GM12865 (cell line): ENCODE measurements around the gene MYCL.

Experiments
- DNase-seq: peaks from one replicate; pipeline ENCODE4 v3.0.0; 2010; ENCODE audit warnings: low read depth
- H3K4me3 ChIP-seq: 2 replicates; pipeline ENCODE4 v1.5.1; 2011; ENCODE audit warnings: mild to moderate bottlenecking, low read depth, low read length, control low read depth
- CTCF ChIP-seq: IDR thresholded peaks from 2 replicates; pipeline ENCODE4 v1.5.1; 2011; ENCODE audit warnings: low read length, control low read depth, low read depth, inconsistent platforms; ENCODE audit not compliant: insufficient read depth; ENCODE audit errors: missing control alignments

Gene MYCL

DNA sequence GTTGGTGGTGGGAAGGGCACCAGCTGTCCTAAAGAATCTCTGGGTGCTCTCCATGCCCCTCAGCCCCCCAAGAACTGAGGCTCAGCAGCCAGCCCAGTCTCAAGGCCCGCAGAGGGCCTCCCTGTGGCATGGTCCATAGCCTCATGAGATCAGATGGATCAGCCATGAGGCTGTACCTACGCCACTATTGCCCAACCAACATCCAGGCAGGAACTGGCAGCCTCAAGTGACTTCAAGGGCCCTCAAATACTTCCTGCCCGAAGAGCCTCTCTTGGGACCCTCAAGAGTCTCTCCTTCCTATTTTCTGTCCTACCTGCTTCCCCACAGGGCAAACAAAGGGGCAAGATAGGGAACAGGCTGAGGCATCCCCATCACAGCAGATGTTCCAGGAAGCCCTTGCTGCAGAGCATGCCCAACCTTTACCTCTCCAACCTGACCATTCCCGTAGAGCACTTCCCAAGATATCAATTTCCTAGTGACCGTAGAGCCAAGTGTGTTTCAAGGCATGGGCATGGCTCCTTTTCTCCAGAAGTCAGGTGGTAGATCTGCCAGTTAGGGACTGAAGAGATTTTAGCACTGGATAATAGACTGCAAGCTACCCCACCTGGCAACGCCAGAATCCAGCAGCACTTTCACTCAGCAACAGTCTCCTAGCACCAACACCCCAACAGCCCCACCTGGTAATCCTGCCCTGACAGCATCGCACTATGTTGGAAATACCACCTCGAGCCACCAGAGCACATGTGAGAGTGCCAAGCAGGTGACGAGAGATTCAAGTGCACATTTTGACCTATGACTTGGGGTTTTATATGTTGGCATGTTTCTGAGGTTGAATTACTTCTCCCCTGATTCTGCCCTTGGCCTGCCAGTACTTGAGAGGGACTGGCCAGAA is 39.5 kb upstream of the MYCL start:
- DNase-seq = no peak
- H3K4me3 ChIP-seq = no peak overlapping the region
- no peak for TF ChIP-seq CTCF

DNA sequence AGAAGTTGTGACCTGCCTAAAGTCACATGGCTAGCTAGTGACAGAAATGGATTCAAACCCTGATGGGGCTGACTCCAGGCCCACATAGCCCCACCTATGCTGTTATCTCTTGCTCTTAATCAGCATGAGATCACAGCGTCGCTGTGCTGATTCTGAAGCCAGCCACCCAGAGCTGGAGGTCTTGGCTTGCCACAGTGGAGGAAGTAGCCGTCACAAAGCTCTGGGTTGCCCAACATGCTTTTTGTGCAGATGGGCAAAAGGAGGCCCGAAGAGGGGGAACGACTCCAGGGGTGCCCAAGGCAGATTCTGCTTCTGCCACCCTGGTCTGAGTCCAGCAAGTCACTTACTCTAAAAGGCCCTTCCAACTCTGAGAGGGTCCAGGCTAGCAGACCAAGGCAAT is 38.5 kb upstream of the MYCL start:
- no peak for TF ChIP-seq CTCF
- H3K4me3 ChIP-seq = no peak overlapping the region
- no peak for DNase-seq

DNA sequence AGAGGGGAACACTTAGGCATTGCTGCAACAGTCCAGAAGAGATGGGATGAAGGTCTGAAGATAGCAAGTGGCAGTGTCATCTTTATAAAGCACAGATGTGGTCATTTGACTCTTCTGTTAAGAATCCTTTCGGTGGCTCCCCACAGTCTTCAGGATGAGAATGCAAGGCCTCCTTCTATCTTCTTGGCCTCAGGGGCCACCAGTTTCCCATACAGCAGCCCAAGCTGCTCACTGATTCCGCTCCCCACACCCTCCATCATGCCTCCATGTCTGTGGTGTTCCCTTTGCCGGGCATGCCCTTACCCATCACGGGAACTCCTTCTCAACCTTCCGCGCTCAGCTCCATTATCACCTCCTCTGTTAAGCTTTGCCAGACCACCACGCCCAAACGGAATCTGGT is 37.1 kb upstream of the MYCL start:
- TF ChIP-seq CTCF = no peak
- no peak overlapping the region for H3K4me3 ChIP-seq
- DNase-seq = no peak

GRCh38 chr1:39936724-39937491 is 35.2 kb upstream of the MYCL start:
- TF ChIP-seq CTCF = no peak
- no peak for DNase-seq
- H3K4me3 ChIP-seq = no peak overlapping the region

DNA sequence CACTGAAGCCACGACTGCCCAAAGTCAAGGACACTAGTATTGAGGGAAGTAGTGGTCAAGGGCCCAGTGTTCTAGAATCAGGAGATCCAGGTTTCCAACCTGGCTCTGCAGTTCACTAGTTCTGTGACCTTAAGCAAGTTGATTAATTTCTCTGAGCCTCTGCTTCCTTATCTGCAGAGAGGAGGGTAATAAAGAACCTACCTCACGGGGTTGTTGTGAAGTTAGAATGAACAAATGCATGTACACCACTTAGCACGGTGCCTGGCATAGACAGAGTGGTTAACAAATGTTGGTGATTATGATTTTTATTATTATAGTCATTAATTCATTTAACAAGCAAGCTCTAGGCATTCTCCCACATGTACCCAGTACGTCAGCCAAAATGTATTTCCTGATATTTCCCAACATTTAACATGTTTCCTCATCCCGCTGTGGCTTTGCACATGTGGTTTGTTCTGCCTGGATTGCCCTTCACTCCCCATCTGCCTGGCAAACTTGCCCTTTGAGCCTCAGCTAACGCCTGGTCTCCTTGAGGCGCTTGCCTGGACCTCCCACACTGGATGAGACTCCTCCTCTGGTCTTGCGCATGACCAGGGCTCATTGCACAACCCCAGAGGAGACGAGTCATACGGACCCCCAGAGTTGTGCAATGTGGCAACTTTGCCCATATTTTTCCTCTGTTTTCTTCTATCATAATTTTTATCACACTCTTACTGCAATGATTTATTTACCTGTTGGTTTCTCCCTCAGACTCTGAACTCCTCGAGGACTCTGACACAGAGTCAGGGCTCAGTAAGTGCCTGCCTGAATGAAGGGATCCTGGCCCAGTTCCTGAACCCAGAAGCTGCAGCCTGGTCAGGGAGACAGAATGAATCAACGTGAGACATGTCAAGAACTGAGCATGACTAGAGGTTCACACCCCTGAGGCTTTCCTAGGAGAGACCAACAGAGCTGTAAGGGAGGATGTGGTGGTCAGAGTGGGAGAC is 32.5 kb upstream of the MYCL start:
- no peak for TF ChIP-seq CTCF
- DNase-seq = no peak
- H3K4me3 ChIP-seq = no peak overlapping the region

GRCh38 chr1:39928809-39929587 is 27.3 kb upstream of the MYCL start:
- no peak for TF ChIP-seq CTCF
- DNase-seq = no peak
- H3K4me3 ChIP-seq = no peak overlapping the region
